HepG2 (cell line): ENCODE results near the gene LGALS4. TPM values are rescaled to one million over a fixed set of nuclear protein-coding genes. Genes with fewer than 3 reads are reported as not detected.

ENCODE experiments used
- HNRNPH1 ChIP-seq: fragments of 200-400 bp; formaldehyde crosslinking; optimal IDR thresholded peaks from 2 replicates; pipeline ENCODE3; 2017; ENCODE audit warnings: mild to moderate bottlenecking, low read depth, low read length
- NCOA1 ChIP-seq: sonication (generic); formaldehyde crosslinking; IDR thresholded peaks from 2 replicates; pipeline ENCODE4 v1.9.0; 2021; ENCODE audit warnings: missing genetic modification reagents
- PPARG ChIP-seq: conservative IDR thresholded peaks from 2 replicates; pipeline ENCODE4 v1.6.1; 2016; ENCODE audit warnings: missing biosample characterization, missing genetic modification reagents
- SIX1 ChIP-seq: sonication (generic); formaldehyde crosslinking; IDR thresholded peaks from 2 replicates; pipeline ENCODE4 v1.4.0; 2020; ENCODE audit warnings: missing genetic modification reagents, borderline replicate concordance
- SRSF9 ChIP-seq: fragments of 200-400 bp; formaldehyde crosslinking; IDR thresholded peaks from 2 replicates; pipeline ENCODE4 v1.6.1; 2018; ENCODE audit warnings: borderline replicate concordance, mild to moderate bottlenecking, low read depth, low read length; ENCODE audit not compliant: insufficient read depth, poor library complexity, severe bottlenecking
- THAP7 ChIP-seq: sonication (generic); formaldehyde crosslinking; IDR thresholded peaks from 2 replicates; pipeline ENCODE4 v1.8.1; 2023; ENCODE audit warnings: mild to moderate bottlenecking, missing genetic modification reagents
- ZBTB38 ChIP-seq: sonication (generic); formaldehyde crosslinking; IDR thresholded peaks from 2 replicates; pipeline ENCODE4 v1.5.1; 2020; ENCODE audit warnings: mild to moderate bottlenecking, missing genetic modification reagents
- ZNF138 ChIP-seq: sonication (generic); formaldehyde crosslinking; IDR thresholded peaks from 2 replicates; pipeline ENCODE4 v1.5.0; 2020; ENCODE audit warnings: mild to moderate bottlenecking, low read depth, missing genetic modification reagents
- ZNF354B ChIP-seq: sonication (generic); formaldehyde crosslinking; IDR thresholded peaks from 2 replicates; pipeline ENCODE4 v1.8.0; 2022; ENCODE audit warnings: mild to moderate bottlenecking, missing genetic modification reagents
- ZNF407 ChIP-seq: sonication (generic); formaldehyde crosslinking; IDR thresholded peaks from one replicate; pipeline ENCODE4 v1.5.1; 2020; ENCODE audit warnings: mild to moderate bottlenecking, missing genetic modification reagents; ENCODE audit errors: not compliant biosample characterization
- ZNF562 ChIP-seq: sonication (generic); formaldehyde crosslinking; IDR thresholded peaks from 2 replicates; pipeline ENCODE4 v1.8.0; 2022; ENCODE audit warnings: missing genetic modification reagents, borderline replicate concordance
- ZSCAN29 ChIP-seq: sonication (generic); formaldehyde crosslinking; conservative IDR thresholded peaks from 2 replicates; pipeline ENCODE4 v1.4.0; 2020; ENCODE audit warnings: mild to moderate bottlenecking, missing genetic modification reagents
- polyA plus RNA-seq, 8 experiments: library from polyadenylated mRNA; depleted of rRNA in 3 of 8; stranded (reverse) in 7 of 8; unstranded in 1 of 8; fragments of >200 nt; fragmentation: Illumina TruSeq in 4 of 8; extraction: Trizol in 4 of 8; gene quantifications; 2 replicates each; pipeline versions ENCODE4 v1.2.1 to v1.2.3, GENCODE V29; 2011 to 2016; ENCODE audit warnings: low read depth in 4 of 8, missing spikeins in 1 of 8, mixed read lengths in 1 of 8; ENCODE audit not compliant: insufficient read depth in 1 of 8
- total RNA-seq, 5 experiments: library from RNA; depleted of rRNA; stranded (reverse); fragments of >200 nt; fragmentation: Illumina TruSeq; extraction: Trizol; gene quantifications; 2 replicates each; pipeline ENCODE4 v1.2.3, GENCODE V29; 2016; ENCODE audit warnings: low read depth in 1 of 5
- TF ChIP-seq, protein P1 (sequence below), 2 experiments: IDR thresholded peaks; 2 replicates each; pipeline ENCODE4 v1.6.1; 2011 to 2012; ENCODE audit warnings: low read length in 2 of 2, borderline replicate concordance in 1 of 2, low read depth in 1 of 2, mild to moderate bottlenecking in 1 of 2, moderate library complexity in 1 of 2

Gene LGALS4
- total and polyA plus RNA-seq, 2 of the 13 experiments (the other 11 are each of a cell fraction or from before 2014, with no cell fraction given) = 0.24 to 0.71 TPM

DNA sequence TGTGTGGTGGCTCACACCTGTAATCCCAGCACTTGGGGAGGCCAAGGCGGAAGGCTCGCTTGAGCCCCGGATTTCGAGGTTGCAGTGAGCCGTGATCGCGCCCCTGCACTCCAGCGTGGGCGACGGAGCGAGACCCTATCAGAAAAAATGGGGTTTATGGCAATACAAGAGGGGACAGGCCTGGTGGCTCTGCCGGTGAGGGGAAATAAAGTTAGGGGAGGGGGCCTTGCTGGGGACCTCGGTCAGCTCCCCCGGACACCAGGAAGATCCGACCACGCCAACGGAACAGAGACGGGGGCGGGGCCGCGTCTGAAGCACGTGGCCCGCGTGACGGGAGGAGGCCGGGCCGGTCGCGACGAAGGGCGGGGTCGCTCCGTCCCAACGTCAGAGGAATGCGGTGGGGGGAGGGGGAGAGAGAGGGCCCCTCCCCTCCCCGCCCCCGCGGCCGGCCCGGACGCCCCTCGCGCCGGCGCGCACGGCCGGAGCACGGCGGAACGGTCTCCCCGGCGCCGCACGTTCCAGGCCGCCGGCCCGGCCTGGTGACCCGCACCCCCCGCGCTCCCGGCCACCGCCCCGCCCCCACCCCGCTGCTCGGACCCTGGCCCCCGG, 39.0 kb upstream of the LGALS4 start (continued):
- TF ChIP-seq, protein P1, sequence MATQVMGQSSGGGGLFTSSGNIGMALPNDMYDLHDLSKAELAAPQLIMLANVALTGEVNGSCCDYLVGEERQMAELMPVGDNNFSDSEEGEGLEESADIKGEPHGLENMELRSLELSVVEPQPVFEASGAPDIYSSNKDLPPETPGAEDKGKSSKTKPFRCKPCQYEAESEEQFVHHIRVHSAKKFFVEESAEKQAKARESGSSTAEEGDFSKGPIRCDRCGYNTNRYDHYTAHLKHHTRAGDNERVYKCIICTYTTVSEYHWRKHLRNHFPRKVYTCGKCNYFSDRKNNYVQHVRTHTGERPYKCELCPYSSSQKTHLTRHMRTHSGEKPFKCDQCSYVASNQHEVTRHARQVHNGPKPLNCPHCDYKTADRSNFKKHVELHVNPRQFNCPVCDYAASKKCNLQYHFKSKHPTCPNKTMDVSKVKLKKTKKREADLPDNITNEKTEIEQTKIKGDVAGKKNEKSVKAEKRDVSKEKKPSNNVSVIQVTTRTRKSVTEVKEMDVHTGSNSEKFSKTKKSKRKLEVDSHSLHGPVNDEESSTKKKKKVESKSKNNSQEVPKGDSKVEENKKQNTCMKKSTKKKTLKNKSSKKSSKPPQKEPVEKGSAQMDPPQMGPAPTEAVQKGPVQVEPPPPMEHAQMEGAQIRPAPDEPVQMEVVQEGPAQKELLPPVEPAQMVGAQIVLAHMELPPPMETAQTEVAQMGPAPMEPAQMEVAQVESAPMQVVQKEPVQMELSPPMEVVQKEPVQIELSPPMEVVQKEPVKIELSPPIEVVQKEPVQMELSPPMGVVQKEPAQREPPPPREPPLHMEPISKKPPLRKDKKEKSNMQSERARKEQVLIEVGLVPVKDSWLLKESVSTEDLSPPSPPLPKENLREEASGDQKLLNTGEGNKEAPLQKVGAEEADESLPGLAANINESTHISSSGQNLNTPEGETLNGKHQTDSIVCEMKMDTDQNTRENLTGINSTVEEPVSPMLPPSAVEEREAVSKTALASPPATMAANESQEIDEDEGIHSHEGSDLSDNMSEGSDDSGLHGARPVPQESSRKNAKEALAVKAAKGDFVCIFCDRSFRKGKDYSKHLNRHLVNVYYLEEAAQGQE (IDR thresholded peaks at IDR 0.05; ENCODE audit: borderline replicate concordance in 1 of 2, low read depth in 1 of 2, low read length in 2 of 2) = no peak; a peak in 2 of 4 replicates
- TF ChIP-seq SRSF9 = no peak
- TF ChIP-seq ZBTB38 (CRISPR knock-in tag) = peak; percentile 55; the same call in 1 of the 2 replicates
- peak; percentile 15 for TF ChIP-seq ZNF407 (CRISPR knock-in tag)
- no peak for TF ChIP-seq PPARG (CRISPR knock-in tag)
- TF ChIP-seq SIX1 (CRISPR knock-in tag) = no peak
- no peak for TF ChIP-seq ZSCAN29
- TF ChIP-seq HNRNPH1 = no peak
- no peak for TF ChIP-seq ZNF562 (CRISPR knock-in tag)
- 0 out of 2 replicates have a peak, but pooled peaks have one; percentile 22 for TF ChIP-seq THAP7 (CRISPR knock-in tag)
- no peak for TF ChIP-seq NCOA1 (CRISPR knock-in tag)
- TF ChIP-seq ZNF138 (CRISPR knock-in tag) = 0 out of 2 replicates have a peak, but pooled peaks have one; percentile 62
- TF ChIP-seq ZNF354B = no peak
